Measurements from ENCODE around the gene LYST. TPM values are rescaled to one million over a fixed set of nuclear protein-coding genes. Genes with fewer than 3 reads are reported as not detected.

LYST gene
- total and polyA plus RNA-seq, 10 of the 15 experiments (the other 5 are each of a cell fraction or from before 2014, with no cell fraction given): 3.3 to 28.1 (median 5.6) TPM

GRCh38 chr1:235913311-235913710, 46.6 kb upstream of the LYST start:
- no peak overlapping the region for H3K27ac ChIP-seq (ENCODE audit: control insufficient read depth, insufficient read depth)
- H3K27me3 ChIP-seq (replicated peaks in 1 of 2; ENCODE audit: control insufficient read depth in 2 of 2, insufficient read depth in 2 of 2, low read length in 1 of 2): no peaks in the 10 kb centered on the region
- no peaks in the 10 kb centered on the region for H3K36me3 ChIP-seq (ENCODE audit: control insufficient read depth in 2 of 2, insufficient read depth in 2 of 2, low read length in 1 of 2)
- no peak overlapping the region for H3K4me2 ChIP-seq (ENCODE audit: control insufficient read depth, insufficient read depth)
- RAD21 ChIA-PET (ENCODE audit: unreplicated experiment): no interaction called here
- TF ChIP-seq, protein P1, sequence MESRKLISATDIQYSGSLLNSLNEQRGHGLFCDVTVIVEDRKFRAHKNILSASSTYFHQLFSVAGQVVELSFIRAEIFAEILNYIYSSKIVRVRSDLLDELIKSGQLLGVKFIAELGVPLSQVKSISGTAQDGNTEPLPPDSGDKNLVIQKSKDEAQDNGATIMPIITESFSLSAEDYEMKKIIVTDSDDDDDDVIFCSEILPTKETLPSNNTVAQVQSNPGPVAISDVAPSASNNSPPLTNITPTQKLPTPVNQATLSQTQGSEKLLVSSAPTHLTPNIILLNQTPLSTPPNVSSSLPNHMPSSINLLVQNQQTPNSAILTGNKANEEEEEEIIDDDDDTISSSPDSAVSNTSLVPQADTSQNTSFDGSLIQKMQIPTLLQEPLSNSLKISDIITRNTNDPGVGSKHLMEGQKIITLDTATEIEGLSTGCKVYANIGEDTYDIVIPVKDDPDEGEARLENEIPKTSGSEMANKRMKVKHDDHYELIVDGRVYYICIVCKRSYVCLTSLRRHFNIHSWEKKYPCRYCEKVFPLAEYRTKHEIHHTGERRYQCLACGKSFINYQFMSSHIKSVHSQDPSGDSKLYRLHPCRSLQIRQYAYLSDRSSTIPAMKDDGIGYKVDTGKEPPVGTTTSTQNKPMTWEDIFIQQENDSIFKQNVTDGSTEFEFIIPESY (IDR thresholded peaks at IDR 0.05): no peak
- TF ChIP-seq, protein P2, sequence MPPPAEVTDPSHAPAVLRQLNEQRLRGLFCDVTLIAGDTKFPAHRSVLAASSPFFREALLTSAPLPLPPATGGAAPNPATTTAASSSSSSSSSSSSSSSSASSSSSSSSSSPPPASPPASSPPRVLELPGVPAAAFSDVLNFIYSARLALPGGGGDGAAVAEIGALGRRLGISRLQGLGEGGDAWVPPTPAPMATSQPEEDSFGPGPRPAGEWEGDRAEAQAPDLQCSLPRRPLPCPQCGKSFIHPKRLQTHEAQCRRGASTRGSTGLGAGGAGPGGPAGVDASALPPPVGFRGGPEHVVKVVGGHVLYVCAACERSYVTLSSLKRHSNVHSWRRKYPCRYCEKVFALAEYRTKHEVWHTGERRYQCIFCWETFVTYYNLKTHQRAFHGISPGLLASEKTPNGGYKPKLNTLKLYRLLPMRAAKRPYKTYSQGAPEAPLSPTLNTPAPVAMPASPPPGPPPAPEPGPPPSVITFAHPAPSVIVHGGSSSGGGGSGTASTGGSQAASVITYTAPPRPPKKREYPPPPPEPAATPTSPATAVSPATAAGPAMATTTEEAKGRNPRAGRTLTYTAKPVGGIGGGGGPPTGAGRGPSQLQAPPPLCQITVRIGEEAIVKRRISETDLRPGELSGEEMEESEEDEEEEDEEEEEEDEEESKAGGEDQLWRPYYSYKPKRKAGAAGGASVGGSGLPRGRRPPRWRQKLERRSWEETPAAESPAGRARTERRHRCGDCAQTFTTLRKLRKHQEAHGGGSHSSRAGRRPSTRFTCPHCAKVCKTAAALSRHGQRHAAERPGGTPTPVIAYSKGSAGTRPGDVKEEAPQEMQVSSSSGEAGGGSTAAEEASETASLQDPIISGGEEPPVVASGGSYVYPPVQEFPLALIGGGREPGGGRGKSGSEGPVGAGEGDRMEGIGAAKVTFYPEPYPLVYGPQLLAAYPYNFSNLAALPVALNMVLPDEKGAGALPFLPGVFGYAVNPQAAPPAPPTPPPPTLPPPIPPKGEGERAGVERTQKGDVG (CRISPR knock-in tag; IDR thresholded peaks at IDR 0.05): no peak
- no peak for TF ChIP-seq SUZ12 (IDR thresholded peaks at IDR 0.05; ENCODE audit: unreplicated experiment)
- TF ChIP-seq GATAD2B (conservative IDR thresholded peaks at IDR 0.05; ENCODE audit: low read depth): no peak
- no peak for TF ChIP-seq CHD4 (IDR thresholded peaks at IDR 0.05)
- TF ChIP-seq CREB1 (IDR thresholded peaks at IDR 0.05; ENCODE audit: low read depth): no peak
- TF ChIP-seq, protein P3, sequence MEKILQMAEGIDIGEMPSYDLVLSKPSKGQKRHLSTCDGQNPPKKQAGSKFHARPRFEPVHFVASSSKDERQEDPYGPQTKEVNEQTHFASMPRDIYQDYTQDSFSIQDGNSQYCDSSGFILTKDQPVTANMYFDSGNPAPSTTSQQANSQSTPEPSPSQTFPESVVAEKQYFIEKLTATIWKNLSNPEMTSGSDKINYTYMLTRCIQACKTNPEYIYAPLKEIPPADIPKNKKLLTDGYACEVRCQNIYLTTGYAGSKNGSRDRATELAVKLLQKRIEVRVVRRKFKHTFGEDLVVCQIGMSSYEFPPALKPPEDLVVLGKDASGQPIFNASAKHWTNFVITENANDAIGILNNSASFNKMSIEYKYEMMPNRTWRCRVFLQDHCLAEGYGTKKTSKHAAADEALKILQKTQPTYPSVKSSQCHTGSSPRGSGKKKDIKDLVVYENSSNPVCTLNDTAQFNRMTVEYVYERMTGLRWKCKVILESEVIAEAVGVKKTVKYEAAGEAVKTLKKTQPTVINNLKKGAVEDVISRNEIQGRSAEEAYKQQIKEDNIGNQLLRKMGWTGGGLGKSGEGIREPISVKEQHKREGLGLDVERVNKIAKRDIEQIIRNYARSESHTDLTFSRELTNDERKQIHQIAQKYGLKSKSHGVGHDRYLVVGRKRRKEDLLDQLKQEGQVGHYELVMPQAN (conservative IDR thresholded peaks at IDR 0.05): no peak
- no peak for TF ChIP-seq MYC (IDR thresholded peaks at IDR 0.05; ENCODE audit: insufficient read depth, insufficient read length, insufficient replicate concordance, low read length, severe bottlenecking)
- no peak for TF ChIP-seq EED (IDR thresholded peaks at IDR 0.05; ENCODE audit: low read depth)
- BruUV-seq (replicated peaks): no TSS peak
- H3K4me3 ChIP-seq: no peak overlapping the region
- ATAC-seq (no peak), FAIRE-seq (no peak), DNase-seq (ENCODE audit: low read depth, low spot score) (no peak)
- no peak overlapping the region for H2AFZ ChIP-seq (ENCODE audit: control insufficient read depth, low read depth, low read length)
- no peaks in the 10 kb centered on the region for H3K79me2 ChIP-seq (ENCODE audit: control insufficient read depth, insufficient read depth, low read length)
- H3K4me1 ChIP-seq (ENCODE audit: control insufficient read depth, insufficient read depth, low read length): peaks cover 3% of the 10 kb centered on the region
- 96% methylated on average over 1 of the region's 1 CpG for WGBS (ENCODE audit: insufficient coverage, insufficient replicate concordance, low lambda C conversion rate, missing lambda C conversion rate)
- H4K20me1 ChIP-seq (ENCODE audit: control insufficient read depth, insufficient read depth): no peaks in the 10 kb centered on the region
- H3K9me3 ChIP-seq (replicated peaks; ENCODE audit: control insufficient read depth, insufficient read depth, low read length): no peaks in the 10 kb centered on the region
- CTCF ChIA-PET: no interaction called here
- in situ Hi-C loops (cut with MboI): no loop called here
- SMC1A ChIA-PET (ENCODE audit: uncharacterized antibody, unreplicated experiment): interaction anchor here (1.0 kb wide), 1 partner anchor 28 kb away, joined by 3 read pairs; no protein-coding TSS in a partner anchor
- intact Hi-C loops (cut with micrococcal nuclease; ENCODE audit: unreplicated experiment): loop anchor here (5.0 kb wide), 1 partner anchor 39 kb away; no protein-coding TSS in a partner anchor
- POLR2A ChIA-PET: no interaction called here
- H3K9ac ChIP-seq (ENCODE audit: control insufficient read depth, insufficient read depth, low read length): no peak overlapping the region
